Aorta (tissue), 5 donors: Measurements from ENCODE around the gene ITGBL1. TPM values are rescaled to one million over a fixed set of nuclear protein-coding genes. Genes with fewer than 3 reads are reported as not detected.

Experiments used
- ATAC-seq: fragments of 200-7000 bp; cut with Tn5 transposase; one replicate; pipeline ENCODE4 v1.9.1; 2022; ENCODE audit warnings: moderate library complexity; ENCODE audit not compliant: low FRiP score
- DNase-seq, 2 donors: peaks; one replicate each; pipeline ENCODE4 v3.0.0-alpha.2; 2020
- H3K27ac ChIP-seq, 2 donors: one replicate each; pipeline ENCODE4 v1.5.1; 2013; ENCODE audit warnings: low read length in 2 of 2, mild to moderate bottlenecking in 2 of 2, moderate library complexity in 2 of 2, control low read depth in 1 of 2, inconsistent platforms in 1 of 2, low read depth in 1 of 2
- H3K27me3 ChIP-seq, 2 donors: one replicate each; pipeline ENCODE4 v1.6.1; 2013; ENCODE audit warnings: control low read depth in 1 of 2, low read length in 1 of 2, mild to moderate bottlenecking in 1 of 2, moderate library complexity in 1 of 2; ENCODE audit not compliant: insufficient read depth in 2 of 2, control insufficient read depth in 1 of 2
- H3K36me3 ChIP-seq, 2 donors: one replicate each; pipeline ENCODE4 v1.6.1; 2013; ENCODE audit warnings: control low read depth in 1 of 2, low read length in 1 of 2, mild to moderate bottlenecking in 1 of 2; ENCODE audit not compliant: insufficient read depth in 2 of 2, control insufficient read depth in 1 of 2
- H3K4me1 ChIP-seq, 2 donors: one replicate each; pipeline ENCODE4 v1.6.1; 2013; ENCODE audit warnings: low read length in 2 of 2, control low read depth in 1 of 2, mild to moderate bottlenecking in 1 of 2, moderate library complexity in 1 of 2; ENCODE audit not compliant: insufficient read depth in 2 of 2, control insufficient read depth in 1 of 2
- H3K4me3 ChIP-seq, 2 donors: one replicate each; pipeline ENCODE4 v1.5.1; 2013; ENCODE audit warnings: low read length in 2 of 2, control low read depth in 1 of 2, mild to moderate bottlenecking in 1 of 2
- H3K9me3 ChIP-seq: one replicate; pipeline ENCODE4 v1.6.1; 2013; ENCODE audit warnings: mild to moderate bottlenecking, low read length; ENCODE audit not compliant: control insufficient read depth
- WGBS, 2 donors: extraction: QIAGEN DNeasy Blood & Tissue Kit; methylation state at CpG; one replicate each; pipeline ENCODE4 v1.1.7; 2013; 5-methylcytosine and 5-hydroxymethylcytosine counted together
- intact Hi-C, 2 donors: fragments of 100-400 bp; cut with DNase I; formaldehyde crosslinking; loops; one replicate each; pipeline versions ENCODE4 v1.14.2 to v1.15.0; 2022
- polyA plus RNA-seq, 2 donors: library from polyadenylated mRNA; stranded (reverse); fragments of 200-250 nt; gene quantifications; one replicate each; pipeline ENCODE4 v1.2.3, GENCODE V29; 2013
- total RNA-seq, 2 donors: library from RNA; stranded (reverse); fragmentation: NEBNext Ultra II Directional; extraction: Animal tissue kit (Norgen Biotek cat#: 25700); gene quantifications; one replicate each; pipeline ENCODE4 v1.2.1, GENCODE V29; 2021
- donor health status: healthy with polysubstance abuse.
- donor health status: Bipolar disorder and iron deficiency.
- donor health status: DM: no; HTN: no; CAD: no.
- donor health status: DM: no; HTN: no; CAD: no.
- donor health status: DM: yes; HTN: yes; CAD: no.

The ITGBL1 gene
- total and polyA plus RNA-seq, 4 donors: 110 to 144 (median 121) TPM

DNA sequence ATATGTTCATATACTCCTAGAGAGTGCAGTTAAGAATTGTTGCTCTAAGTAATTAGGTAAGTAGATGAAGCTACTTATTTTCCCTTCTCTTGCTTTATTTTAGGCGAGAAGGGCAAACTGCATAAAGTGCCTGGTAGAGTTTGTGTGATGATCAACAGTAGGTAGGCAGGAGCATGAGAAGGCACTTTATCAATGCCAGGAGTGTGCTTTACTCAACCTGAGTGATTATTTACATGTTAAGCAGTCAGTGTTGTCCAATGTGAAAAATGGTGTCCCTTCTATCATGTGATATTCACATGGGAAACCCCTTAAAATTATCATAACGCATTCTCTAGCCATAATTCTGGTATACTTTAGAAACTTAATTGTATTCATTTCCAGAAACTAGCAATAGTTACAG, 294.0 kb downstream of the ITGBL1 start:
- Histone ChIP-seq H3K36me3 (no peaks in the 10 kb centered on the region), H3K27ac (no peak overlapping the region), H3K4me1 (no peaks in the 10 kb centered on the region), H3K4me3 (no peak overlapping the region), H3K9me3 (no peaks in the 10 kb centered on the region), H3K27me3 (no peaks in the 10 kb centered on the region)
- WGBS, 2 donors: 95 to 97% methylated on average over 2 of the region's 2 CpGs
- ATAC-seq (no peak), DNase-seq (no peak)
- intact Hi-C loops: no loop called here

DNA sequence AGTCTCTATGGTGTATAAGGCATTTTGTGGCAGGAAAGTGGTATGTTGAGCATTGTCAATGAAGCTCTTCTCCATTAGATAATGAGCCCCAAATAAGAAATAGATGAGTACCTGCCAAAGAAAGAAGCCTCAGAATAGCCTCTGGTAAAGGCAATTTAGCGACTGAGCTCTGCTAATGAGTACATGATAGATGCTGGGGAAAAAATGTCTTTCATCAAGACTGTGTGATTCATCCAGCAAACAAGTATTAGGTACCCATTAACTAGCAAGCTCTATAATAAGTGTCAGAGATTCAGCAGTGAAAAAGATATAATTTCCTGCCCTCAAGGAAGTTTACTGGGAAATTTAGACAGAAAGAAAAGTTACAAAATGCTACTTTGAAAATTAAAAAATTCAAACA, 294.6 kb downstream of the ITGBL1 start:
- H3K27me3 ChIP-seq: no peaks in the 10 kb centered on the region
- H3K4me3 ChIP-seq: no peak overlapping the region
- H3K4me1 ChIP-seq: no peaks in the 10 kb centered on the region
- no peaks in the 10 kb centered on the region for H3K9me3 ChIP-seq
- WGBS, 2 donors: 91% methylated on average over 1 of the region's 1 CpG
- intact Hi-C loops: no loop called here
- H3K27ac ChIP-seq: no peak overlapping the region
- ATAC-seq (no peak), DNase-seq (no peak)
- no peaks in the 10 kb centered on the region for H3K36me3 ChIP-seq

DNA sequence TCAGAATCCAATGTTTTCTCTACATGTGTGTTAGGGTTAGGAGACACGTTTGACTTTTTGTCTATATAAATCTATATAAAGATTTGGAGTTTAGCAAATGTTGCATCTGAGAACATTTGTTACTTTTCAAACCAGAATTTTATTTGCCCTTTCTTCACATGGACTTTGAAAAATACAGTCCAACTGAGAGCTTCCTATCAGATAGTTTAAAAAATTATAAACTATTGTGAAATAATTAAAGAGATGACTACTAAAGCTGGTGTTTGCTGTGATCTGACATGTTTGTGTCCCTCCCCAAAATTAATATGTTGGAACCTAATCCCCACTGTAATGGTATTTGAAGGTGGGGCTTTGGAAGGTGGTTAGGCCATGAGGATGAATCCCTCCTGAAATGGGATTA, 297.1 kb downstream of the ITGBL1 start:
- H3K9me3 ChIP-seq: no peaks in the 10 kb centered on the region
- 78 to 93% methylated on average over 1 of the region's 1 CpG for WGBS, 2 donors
- no peak overlapping the region for H3K27ac ChIP-seq
- ATAC-seq: no peak
- H3K4me1 ChIP-seq: no peaks in the 10 kb centered on the region
- no peak for DNase-seq
- no peaks in the 10 kb centered on the region for H3K27me3 ChIP-seq
- intact Hi-C loops: no loop called here
- H3K36me3 ChIP-seq: no peaks in the 10 kb centered on the region
- H3K4me3 ChIP-seq: no peak overlapping the region

- Histone ChIP-seq H3K9me3 (no peaks in the 10 kb centered on the region), H3K27ac (no peak overlapping the region), H3K36me3 (no peaks in the 10 kb centered on the region), H3K4me3 (no peak overlapping the region), H3K4me1 (no peaks in the 10 kb centered on the region), H3K27me3 (no peaks in the 10 kb centered on the region)
- no peak for ATAC-seq
- DNase-seq: no peak
- intact Hi-C loops: loop anchor here in 1 of 2 donors (10.0 kb wide), 1 partner anchor 607 kb away; no protein-coding TSS in a partner anchor
- WGBS, 2 donors: 27 to 28% methylated on average over 3 of the region's 3 CpGs
Measured at GRCh38 chr13:101751488-101751887, 299.0 kb downstream of the ITGBL1 start.

GRCh38 chr13:101752432-101752831, 300.0 kb downstream of the ITGBL1 start:
- no peaks in the 10 kb centered on the region for H3K36me3 ChIP-seq
- no peak overlapping the region for H3K4me3 ChIP-seq
- intact Hi-C loops: loop anchor here in 1 of 2 donors (10.0 kb wide), 1 partner anchor 608 kb away; no protein-coding TSS in a partner anchor
- 77 to 79% methylated on average over 3 of the region's 3 CpGs for WGBS, 2 donors
- ATAC-seq (no peak), DNase-seq (no peak)
- no peak overlapping the region for H3K27ac ChIP-seq
- no peaks in the 10 kb centered on the region for H3K4me1 ChIP-seq
- H3K27me3 ChIP-seq: no peaks in the 10 kb centered on the region
- H3K9me3 ChIP-seq: no peaks in the 10 kb centered on the region

DNA sequence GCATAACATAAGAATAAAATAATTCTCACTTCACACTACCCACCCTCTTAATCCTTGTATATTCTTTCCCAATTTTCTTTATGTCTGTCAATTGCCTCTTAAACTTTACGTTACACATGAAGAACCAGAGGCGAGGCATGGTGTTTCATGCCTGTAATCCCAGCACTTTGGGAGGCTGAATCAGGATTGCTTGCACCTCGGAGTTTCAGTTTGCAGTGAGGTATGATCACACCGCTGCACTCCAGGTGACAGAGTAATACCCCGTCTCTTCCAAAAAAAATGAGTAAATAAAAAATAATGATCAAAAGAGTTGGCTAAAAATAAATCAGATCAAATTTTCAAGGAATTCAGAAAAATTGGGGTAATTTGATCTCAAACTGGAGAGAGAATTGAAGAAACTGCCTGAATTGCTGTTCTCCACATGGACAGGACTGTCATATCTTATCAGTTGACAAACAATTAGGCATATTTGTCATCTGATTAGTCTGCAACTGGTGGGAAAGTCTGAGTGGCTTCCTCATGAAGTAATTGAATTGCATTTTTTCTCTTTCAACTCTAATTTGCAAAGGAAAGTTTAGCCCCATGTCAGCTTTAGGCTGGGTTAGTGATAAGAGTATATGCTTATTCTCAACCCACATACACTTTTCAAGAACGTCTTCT, 302.9 kb downstream of the ITGBL1 start:
- Histone ChIP-seq H3K27ac (no peak overlapping the region), H3K36me3 (no peaks in the 10 kb centered on the region), H3K27me3 (no peaks in the 10 kb centered on the region), H3K4me3 (no peak overlapping the region), H3K4me1 (no peaks in the 10 kb centered on the region), H3K9me3 (no peaks in the 10 kb centered on the region)
- DNase-seq: no peak
- no peak for ATAC-seq
- intact Hi-C loops: loop anchor here (5.0 to 10.0 kb wide), 4 partner anchors 238 to 611 kb away; no protein-coding TSS in a partner anchor
- WGBS, 2 donors: 66 to 83% methylated on average over 6 of the region's 6 CpGs

DNA sequence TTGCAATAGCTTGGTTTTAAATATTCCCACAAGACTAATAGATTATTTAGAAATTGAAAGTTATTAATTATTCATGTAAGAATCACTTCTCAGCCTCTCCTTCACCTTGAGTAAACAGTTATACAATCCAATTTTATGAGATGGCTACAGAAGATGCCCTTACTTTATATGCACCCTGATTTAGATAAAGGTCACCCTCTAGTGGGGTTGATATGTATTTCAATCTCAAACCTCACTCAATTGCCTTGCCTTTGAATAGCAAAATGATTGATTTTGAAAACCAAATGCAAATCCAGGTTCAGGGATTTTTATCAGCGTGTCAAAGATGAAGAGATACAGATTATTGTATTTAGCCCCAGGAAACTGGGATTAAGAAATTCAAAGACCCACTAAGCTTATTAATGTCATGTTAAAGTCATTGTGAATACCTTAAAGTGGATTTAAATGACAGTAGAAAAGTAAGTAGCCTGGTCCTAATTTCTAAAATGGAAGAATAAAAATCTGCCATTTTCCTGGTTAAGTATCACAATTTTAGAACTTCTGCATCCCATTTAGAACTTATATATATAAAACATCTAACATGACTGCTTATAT, 305.1 kb downstream of the ITGBL1 start:
- Histone ChIP-seq H3K27me3 (no peaks in the 10 kb centered on the region), H3K4me3 (no peak overlapping the region), H3K36me3 (no peaks in the 10 kb centered on the region), H3K4me1 (no peaks in the 10 kb centered on the region), H3K9me3 (no peaks in the 10 kb centered on the region), H3K27ac (no peak overlapping the region)
- intact Hi-C loops: loop anchor here (5.0 to 10.0 kb wide), 4 partner anchors 240 to 613 kb away; no protein-coding TSS in a partner anchor
- 13 to 15% methylated on average over 1 of the region's 1 CpG for WGBS, 2 donors
- peak; percentile 77 for ATAC-seq
- no peak for DNase-seq

DNA sequence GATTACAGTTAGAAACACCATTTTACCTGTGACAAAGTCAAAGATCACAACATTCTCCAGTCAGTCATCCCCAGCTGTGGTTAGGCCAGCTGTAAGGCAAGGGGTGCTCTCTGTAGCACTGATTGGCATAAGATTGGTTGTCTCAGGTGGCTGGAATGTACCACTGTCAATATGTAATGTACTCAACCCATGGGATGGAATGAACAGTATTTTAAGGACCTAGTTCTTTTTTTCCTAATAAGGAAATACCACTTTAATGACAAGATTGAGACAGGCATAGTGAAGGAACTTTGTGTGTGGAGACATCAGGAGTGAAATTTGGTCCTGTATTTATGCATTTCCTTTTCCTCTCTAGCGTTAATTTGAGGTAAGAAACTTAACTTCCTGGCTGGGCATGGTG, 310.7 kb downstream of the ITGBL1 start:
- peaks cover 2% of the 10 kb centered on the region for H3K9me3 ChIP-seq
- intact Hi-C loops: no loop called here
- no peak overlapping the region for H3K4me3 ChIP-seq
- H3K36me3 ChIP-seq: no peaks in the 10 kb centered on the region
- WGBS, 2 donors: 88 to 94% methylated on average over 1 of the region's 1 CpG
- DNase-seq (no peak), ATAC-seq (no peak)
- no peak overlapping the region for H3K27ac ChIP-seq
- no peaks in the 10 kb centered on the region for H3K27me3 ChIP-seq
- H3K4me1 ChIP-seq: no peaks in the 10 kb centered on the region
